GM10266 (cell line): ENCODE data around the gene CRLF1.

ENCODE experiments used
- DNase-seq: peaks from one replicate; pipeline ENCODE4 v3.0.0; 2012; ENCODE audit errors: extremely low spot score
- TF ChIP-seq, protein P1 (sequence below): IDR thresholded peaks from 2 replicates; pipeline ENCODE4 v1.5.1; 2012; ENCODE audit warnings: mild to moderate bottlenecking, low read depth; ENCODE audit not compliant: control insufficient read depth, insufficient read depth; ENCODE audit errors: missing control alignments

Gene CRLF1

DNA sequence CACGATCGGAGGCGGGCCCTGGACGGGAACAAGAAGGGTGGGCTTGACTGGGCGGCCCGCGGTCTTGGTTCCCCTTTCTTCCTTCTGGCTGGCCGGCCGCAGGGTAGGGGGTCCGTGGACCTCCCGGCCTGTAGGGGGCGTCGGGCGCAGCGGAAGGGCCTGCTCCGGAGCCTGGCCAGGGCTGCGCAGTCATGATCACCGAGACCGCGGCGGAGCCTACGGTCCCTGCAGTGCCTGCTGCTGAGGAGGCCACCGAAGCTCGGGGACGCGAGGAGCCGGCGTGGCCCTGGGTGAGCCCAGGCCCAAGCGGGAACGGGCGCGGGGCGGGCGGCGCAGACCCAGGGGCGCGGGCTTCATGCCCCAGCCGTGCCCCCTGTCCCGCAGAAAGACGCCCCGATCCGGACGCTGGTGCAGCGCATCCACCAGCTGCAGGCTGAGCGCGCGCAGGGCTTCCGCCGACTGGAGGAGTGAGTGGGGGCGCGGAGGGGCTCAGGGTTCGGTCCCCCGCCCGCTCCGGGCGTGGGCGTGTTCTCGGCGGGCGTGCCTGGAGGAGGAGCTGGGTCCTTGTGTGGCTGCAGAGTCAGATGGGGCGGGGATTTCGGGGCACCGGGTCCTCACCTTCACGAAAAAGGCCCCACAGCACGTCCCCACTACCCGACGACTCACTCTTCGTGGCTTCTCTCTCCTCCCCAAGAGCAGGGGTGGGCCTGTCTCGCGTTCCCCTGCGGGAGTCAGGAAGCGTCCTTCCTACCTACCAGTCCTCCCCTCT, 17.8 kb downstream of the CRLF1 start, which contains the start of gene REX1BD:
Gene REX1BD (plus strand): TSS at position 188 of the 769 bp plus-strand sequence. CDS start 4 bp downstream, at position 192.
- DNase-seq = peak; percentile 90
- TF ChIP-seq, protein P1, sequence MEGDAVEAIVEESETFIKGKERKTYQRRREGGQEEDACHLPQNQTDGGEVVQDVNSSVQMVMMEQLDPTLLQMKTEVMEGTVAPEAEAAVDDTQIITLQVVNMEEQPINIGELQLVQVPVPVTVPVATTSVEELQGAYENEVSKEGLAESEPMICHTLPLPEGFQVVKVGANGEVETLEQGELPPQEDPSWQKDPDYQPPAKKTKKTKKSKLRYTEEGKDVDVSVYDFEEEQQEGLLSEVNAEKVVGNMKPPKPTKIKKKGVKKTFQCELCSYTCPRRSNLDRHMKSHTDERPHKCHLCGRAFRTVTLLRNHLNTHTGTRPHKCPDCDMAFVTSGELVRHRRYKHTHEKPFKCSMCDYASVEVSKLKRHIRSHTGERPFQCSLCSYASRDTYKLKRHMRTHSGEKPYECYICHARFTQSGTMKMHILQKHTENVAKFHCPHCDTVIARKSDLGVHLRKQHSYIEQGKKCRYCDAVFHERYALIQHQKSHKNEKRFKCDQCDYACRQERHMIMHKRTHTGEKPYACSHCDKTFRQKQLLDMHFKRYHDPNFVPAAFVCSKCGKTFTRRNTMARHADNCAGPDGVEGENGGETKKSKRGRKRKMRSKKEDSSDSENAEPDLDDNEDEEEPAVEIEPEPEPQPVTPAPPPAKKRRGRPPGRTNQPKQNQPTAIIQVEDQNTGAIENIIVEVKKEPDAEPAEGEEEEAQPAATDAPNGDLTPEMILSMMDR = peak; percentile 93

DNA sequence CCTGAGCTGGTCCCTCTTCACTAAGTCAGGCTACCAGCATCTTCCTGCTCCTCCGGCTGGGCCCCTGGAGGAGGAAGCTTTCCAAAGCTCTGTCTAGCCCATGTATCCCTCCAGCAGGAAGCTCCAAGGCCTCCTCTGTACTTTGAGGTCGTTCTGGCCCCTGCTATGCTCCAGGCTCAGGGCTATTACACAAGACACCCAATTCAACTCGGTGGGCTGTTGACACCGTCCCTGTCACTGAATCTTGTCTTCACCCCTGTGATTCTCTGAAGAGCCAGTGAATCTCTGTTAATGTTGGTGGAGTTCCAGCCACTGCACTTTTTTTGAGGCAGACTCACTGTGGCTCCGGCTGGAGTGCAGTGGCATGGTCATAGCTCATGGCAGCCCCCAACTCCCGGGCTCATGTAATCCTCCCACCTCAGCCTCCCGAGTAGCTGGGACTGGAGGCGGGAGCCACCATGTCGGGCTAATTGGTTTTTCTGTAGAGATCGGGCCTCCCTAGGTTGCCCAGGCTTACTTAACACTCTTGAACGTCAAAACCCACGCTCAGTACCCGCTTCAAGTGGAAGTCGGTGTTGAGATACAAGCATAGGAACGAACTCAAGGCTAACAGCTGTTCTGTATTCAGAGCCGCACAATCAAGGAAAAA, 18.5 kb downstream of the CRLF1 start:
- TF ChIP-seq, protein P1 = no peak
- no peak for DNase-seq

DNA sequence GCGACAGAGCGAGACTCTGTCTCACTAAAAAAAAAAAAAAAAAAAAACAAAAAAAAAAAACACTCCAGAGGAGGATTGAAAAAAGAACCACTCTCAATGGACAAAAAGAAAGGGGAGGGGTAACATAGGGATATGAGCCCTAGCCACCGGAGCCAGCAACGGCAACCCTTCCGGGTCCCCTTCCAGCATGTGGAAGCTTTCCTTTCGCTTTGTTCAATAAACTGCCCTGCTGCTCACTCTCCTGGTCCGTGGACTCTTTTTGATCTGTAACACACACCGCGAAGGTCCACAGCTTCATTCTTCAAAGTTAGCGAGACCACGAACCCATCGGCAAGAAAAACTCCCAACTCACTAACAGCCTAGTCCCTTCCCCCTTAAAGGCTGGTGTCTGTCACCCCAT, 19.0 kb downstream of the CRLF1 start:
- TF ChIP-seq, protein P1 = no peak
- DNase-seq = no peak

DNA sequence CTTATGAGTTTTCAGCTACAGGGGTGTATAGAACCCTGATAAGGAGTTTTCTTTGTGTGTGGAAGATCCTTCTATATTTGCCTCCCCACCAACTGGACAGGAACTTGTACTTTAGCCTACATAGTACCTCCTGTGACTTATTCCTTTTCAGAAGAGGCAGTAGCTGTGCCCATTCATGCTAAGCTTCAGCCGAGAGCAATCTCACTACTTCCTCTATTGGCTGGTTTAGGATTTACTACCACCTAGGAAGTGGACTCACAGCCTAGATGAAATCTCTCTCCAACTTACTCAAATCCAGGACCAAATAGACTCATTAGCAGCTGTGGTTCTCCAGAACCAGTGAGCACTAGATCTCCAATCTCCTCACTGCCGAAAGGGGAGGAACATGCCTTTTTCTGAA, 20.3 kb downstream of the CRLF1 start:
- TF ChIP-seq, protein P1 = no peak
- no peak for DNase-seq

DNA sequence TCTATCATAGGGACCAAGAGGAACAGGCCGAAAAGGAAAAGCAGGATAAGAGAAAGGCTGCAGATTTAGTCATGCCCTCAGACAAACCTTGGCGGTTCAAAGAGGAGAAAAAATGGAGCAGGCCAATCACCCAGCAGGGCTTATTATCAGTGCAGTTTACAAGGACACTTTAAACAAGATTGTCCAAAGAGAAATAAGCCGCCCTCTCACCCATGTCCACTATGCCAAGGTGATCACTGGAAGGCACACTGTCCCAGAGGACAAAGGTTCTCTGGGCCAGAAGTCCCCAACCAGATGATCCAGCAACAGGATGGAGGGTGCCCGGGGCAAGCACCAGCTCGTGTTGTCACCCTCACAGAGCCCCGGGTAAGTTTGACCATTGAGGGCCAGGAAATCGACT, 26.3 kb downstream of the CRLF1 start:
- TF ChIP-seq, protein P1 = no peak
- DNase-seq = no peak

DNA sequence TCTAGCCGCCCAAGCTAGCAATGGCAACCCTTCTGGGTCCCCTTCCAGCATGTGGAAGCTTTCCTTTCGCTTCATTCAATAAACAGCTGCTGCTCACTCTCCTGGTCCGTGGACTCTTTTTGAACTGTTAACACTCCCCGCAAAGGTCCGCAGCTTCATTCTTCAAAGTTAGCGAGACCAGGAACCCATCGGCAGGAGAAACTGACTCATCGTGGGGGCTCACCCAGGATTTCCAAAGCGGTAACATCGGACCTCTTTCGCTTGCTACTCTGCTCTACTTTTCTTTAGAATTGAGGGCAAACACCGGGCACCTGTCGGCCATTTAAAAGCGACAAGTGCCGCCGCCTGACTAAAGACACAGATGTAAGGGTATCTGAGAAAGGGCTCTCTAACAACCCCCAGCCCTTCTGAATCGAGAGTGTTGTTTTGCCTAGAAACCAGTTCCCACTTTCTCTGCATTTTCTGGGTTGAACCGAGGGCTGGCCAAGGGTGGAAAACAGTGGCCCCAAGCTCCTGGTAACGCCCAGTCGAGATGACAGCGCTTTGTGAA, 29.2 kb downstream of the CRLF1 start:
- DNase-seq = no peak
- TF ChIP-seq, protein P1 = no peak

DNA sequence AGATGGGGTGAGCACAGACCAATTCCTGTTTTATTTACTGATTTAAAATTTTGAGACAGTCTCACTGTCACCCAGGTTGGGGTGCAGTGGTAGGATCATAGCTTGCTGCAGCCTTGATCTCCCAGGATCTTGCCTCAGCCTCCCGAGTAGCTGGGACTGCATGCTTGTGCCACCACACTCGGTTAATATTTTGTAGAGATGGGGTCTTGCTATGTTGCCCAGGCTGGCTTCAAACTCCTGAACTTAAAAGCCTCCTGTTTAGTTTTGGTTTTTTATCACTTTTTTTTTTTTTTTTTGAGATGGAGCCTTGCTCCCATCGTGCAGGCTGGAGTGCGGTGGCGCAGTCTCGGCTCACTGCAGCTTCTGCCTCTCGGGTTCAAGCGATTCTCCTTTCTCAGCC, 30.2 kb downstream of the CRLF1 start:
- no peak for DNase-seq
- TF ChIP-seq, protein P1 = no peak
